ENCODE data around the gene LRRC8C.
A peak's percentile ranks its signal among the peaks of the same experiment; 100 is the strongest.

LRRC8C gene

GRCh38 chr1:89607156-89607555 is 25.8 kb upstream of the LRRC8C start:
- Histone ChIP-seq H3K9ac (ENCODE audit: low read length) (no peak overlapping the region), H3K36me3 (ENCODE audit: insufficient read depth, low read length) (no peaks in the 10 kb centered on the region), H2AFZ (ENCODE audit: low read length) (no peak overlapping the region), H3K4me3 (ENCODE audit: low read depth, low read length, poor library complexity, severe bottlenecking) (no peak overlapping the region), H3F3A (ENCODE audit: insufficient read depth, low read length) (no peaks in the 10 kb centered on the region), H3K9me2 (ENCODE audit: low read depth, low read length) (no peaks in the 10 kb centered on the region), H4K20me1 (ENCODE audit: insufficient read depth, low read length) (no peaks in the 10 kb centered on the region), H3K79me2 (ENCODE audit: insufficient read depth, low read length) (no peaks in the 10 kb centered on the region), H3K27me3 (ENCODE audit: insufficient read depth, low read length) (no peaks in the 10 kb centered on the region), H3K27ac (ENCODE audit: low read depth, low read length, poor library complexity, severe bottlenecking) (peak overlapping the region; percentile 62), H3K9me3 (ENCODE audit: low read length) (no peaks in the 10 kb centered on the region), H3K4me2 (ENCODE audit: low read length) (peak overlapping the region; percentile 30; the same call in 1 of the 2 replicates), H3K4me1 (ENCODE audit: insufficient read depth, low read length, severe bottlenecking) (peaks cover 56% of the 10 kb centered on the region)
- TF ChIP-seq CTCF (IDR thresholded peaks at IDR 0.05; ENCODE audit: low read length) (no peak), EZH2 (IDR thresholded peaks at IDR 0.05; ENCODE audit: borderline replicate concordance, low read length) (no peak)

GRCh38 chr1:89607586-89608318 is 25.2 kb upstream of the LRRC8C start:
- no peaks in the 10 kb centered on the region for H3K9me2 ChIP-seq (ENCODE audit: low read depth, low read length)
- H4K20me1 ChIP-seq (ENCODE audit: insufficient read depth, low read length): no peaks in the 10 kb centered on the region
- peaks cover 56% of the 10 kb centered on the region for H3K4me1 ChIP-seq (ENCODE audit: insufficient read depth, low read length, severe bottlenecking)
- H3K4me2 ChIP-seq (ENCODE audit: low read length): peak overlapping the region; percentile 30
- no peaks in the 10 kb centered on the region for H3K9me3 ChIP-seq (ENCODE audit: low read length)
- no peaks in the 10 kb centered on the region for H3F3A ChIP-seq (ENCODE audit: insufficient read depth, low read length)
- TF ChIP-seq EZH2 (IDR thresholded peaks at IDR 0.05; ENCODE audit: borderline replicate concordance, low read length): no peak
- no peak for TF ChIP-seq CTCF (IDR thresholded peaks at IDR 0.05; ENCODE audit: low read length)
- peak overlapping the region; percentile 62 for H3K27ac ChIP-seq (ENCODE audit: low read depth, low read length, poor library complexity, severe bottlenecking)
- no peaks in the 10 kb centered on the region for H3K27me3 ChIP-seq (ENCODE audit: insufficient read depth, low read length)
- no peak overlapping the region for H3K4me3 ChIP-seq (ENCODE audit: low read depth, low read length, poor library complexity, severe bottlenecking)
- H2AFZ ChIP-seq (ENCODE audit: low read length): peak overlapping the region; percentile 34; the same call in 1 of the 2 replicates
- H3K36me3 ChIP-seq (ENCODE audit: insufficient read depth, low read length): no peaks in the 10 kb centered on the region
- 0 out of 2 replicates have a peak overlapping the region, but pooled peaks have one; percentile 22 for H3K9ac ChIP-seq (ENCODE audit: low read length)
- no peaks in the 10 kb centered on the region for H3K79me2 ChIP-seq (ENCODE audit: insufficient read depth, low read length)

GRCh38 chr1:89608319-89608983 is 24.5 kb upstream of the LRRC8C start:
- H4K20me1 ChIP-seq (ENCODE audit: insufficient read depth, low read length): no peaks in the 10 kb centered on the region
- peak overlapping the region; percentile 34; the same call in 1 of the 2 replicates for H2AFZ ChIP-seq (ENCODE audit: low read length)
- no peaks in the 10 kb centered on the region for H3K36me3 ChIP-seq (ENCODE audit: insufficient read depth, low read length)
- peaks cover 56% of the 10 kb centered on the region for H3K4me1 ChIP-seq (ENCODE audit: insufficient read depth, low read length, severe bottlenecking)
- TF ChIP-seq EZH2 (IDR thresholded peaks at IDR 0.05; ENCODE audit: borderline replicate concordance, low read length) (no peak), CTCF (IDR thresholded peaks at IDR 0.05; ENCODE audit: low read length) (no peak)
- no peaks in the 10 kb centered on the region for H3F3A ChIP-seq (ENCODE audit: insufficient read depth, low read length)
- no peaks in the 10 kb centered on the region for H3K9me2 ChIP-seq (ENCODE audit: low read depth, low read length)
- no peak overlapping the region for H3K4me3 ChIP-seq (ENCODE audit: low read depth, low read length, poor library complexity, severe bottlenecking)
- H3K4me2 ChIP-seq (ENCODE audit: low read length): peak overlapping the region; percentile 30
- no peaks in the 10 kb centered on the region for H3K27me3 ChIP-seq (ENCODE audit: insufficient read depth, low read length)
- H3K27ac ChIP-seq (ENCODE audit: low read depth, low read length, poor library complexity, severe bottlenecking): peak overlapping the region; percentile 62
- H3K9me3 ChIP-seq (ENCODE audit: low read length): no peaks in the 10 kb centered on the region
- no peaks in the 10 kb centered on the region for H3K79me2 ChIP-seq (ENCODE audit: insufficient read depth, low read length)
- peak overlapping the region; percentile 22; the same call in 1 of the 2 replicates for H3K9ac ChIP-seq (ENCODE audit: low read length)

Data from OCI-LY1 (cell line).